CD4-positive, alpha-beta T cell treated with Interleukin-1 beta for 1 hour (primary cell): ENCODE measurements around the gene G6PC1.

Source experiments
- DNase-seq, 2 donors: peaks; one replicate each; pipeline ENCODE4 v3.0.0-alpha.2; 2020 to 2022

The G6PC1 gene

DNA sequence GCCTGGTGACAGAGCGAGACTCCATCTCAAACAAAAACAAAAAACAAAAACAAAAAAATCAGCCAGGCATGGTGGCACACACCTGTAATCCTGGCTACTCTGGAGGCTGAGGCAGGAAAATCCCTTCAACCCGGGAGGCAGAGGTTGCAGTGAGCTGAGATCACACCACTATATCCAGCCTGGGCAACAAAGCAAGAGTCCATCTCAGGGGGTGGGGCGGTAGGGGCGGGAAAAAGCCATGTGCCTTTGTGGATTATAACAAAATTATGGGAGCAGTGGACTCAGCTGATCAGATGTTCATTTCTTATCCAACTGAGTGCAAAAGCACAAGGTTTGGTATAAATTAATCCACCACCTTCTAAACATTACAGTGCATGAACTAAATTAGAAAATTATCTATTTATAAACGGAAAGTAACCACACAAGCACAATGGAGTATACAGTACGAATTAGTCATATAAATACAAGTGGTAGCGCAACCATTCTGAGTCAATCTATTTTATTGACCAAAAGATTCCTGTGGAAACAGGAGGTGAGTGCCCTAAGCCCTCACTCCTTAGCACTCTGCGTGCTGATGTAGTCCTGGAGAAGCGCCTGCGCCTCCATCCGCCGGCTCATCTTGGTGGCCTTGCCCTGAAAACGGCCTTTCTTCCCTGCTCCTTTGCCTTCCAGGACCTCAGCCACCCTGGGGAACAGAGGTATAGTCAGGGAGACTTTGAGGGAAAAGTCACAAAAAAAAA is 49.6 kb downstream of the G6PC1 start:
- no peak for DNase-seq
